ENCODE data around the gene DAB2.

GRCh38 chr5:39440958-39441624 is 16.3 kb upstream of the DAB2 start:
- TF ChIP-seq POLR2A (IDR thresholded peaks at IDR 0.05) (no peak), CTCF (IDR thresholded peaks at IDR 0.05) (no peak)

Measured in Peyer's patch (tissue), 4 donors.